ENCODE measurements around the gene CACNA1H. TPM values are rescaled to one million over a fixed set of nuclear protein-coding genes. Genes with fewer than 3 reads are reported as not detected.

CACNA1H gene
- total and polyA plus RNA-seq, 7 donors = 0.46 to 181 (median 37.0) TPM

GRCh38 chr16:1171001-1171400 is 18.1 kb downstream of the CACNA1H start:
- peak overlapping the region; percentile 88 to 98 (median 96) for H3K27ac ChIP-seq
- intact Hi-C loops (cut with DNase I) = loop anchor here (2.0 kb wide), 1 partner anchor 14 kb away; no protein-coding TSS in a partner anchor
- no peaks in the 10 kb centered on the region for H3K9me3 ChIP-seq
- H3K4me3 ChIP-seq = peak overlapping the region; percentile 29 to 54 (median 45)
- no peak for DNase-seq
- WGBS, 2 donors = 63 to 68% methylated on average over 12 of the region's 12 CpGs
- no peaks in the 10 kb centered on the region for H3K27me3 ChIP-seq
- peaks cover 0 to 100% (median 98%) of the 10 kb centered on the region in 4 donors for H3K4me1 ChIP-seq
- TF ChIP-seq EP300 (IDR thresholded peaks at IDR 0.05) (no peak), POLR2A (IDR thresholded peaks at IDR 0.05) (no peak), CTCF (IDR thresholded peaks at IDR 0.05) (no peak), POLR2AphosphoS5 (IDR thresholded peaks at IDR 0.05) (no peak)
- no peaks in the 10 kb centered on the region for H3K36me3 ChIP-seq

- Histone ChIP-seq H3K27ac (peak overlapping the region; percentile 88 to 98 (median 96)), H3K27me3 (no peaks in the 10 kb centered on the region), H3K4me3 (peak overlapping the region; percentile 29 to 54 (median 45)), H3K36me3 (no peaks in the 10 kb centered on the region), H3K4me1 (peaks cover 0 to 100% (median 98%) of the 10 kb centered on the region in 4 donors), H3K9me3 (no peaks in the 10 kb centered on the region)
- peak; percentile 23 to 54 for TF ChIP-seq POLR2A (IDR thresholded peaks at IDR 0.05)
- no peak for TF ChIP-seq EP300 (IDR thresholded peaks at IDR 0.05)
- peak; percentile 64 to 87 (median 83) for TF ChIP-seq POLR2AphosphoS5 (IDR thresholded peaks at IDR 0.05)
- DNase-seq = peak; percentile 92
- intact Hi-C loops (cut with DNase I) = loop anchor here (2.0 kb wide), 1 partner anchor 15 kb away; no protein-coding TSS in a partner anchor
- WGBS, 2 donors = 69 to 81% methylated on average over 36 of the region's 36 CpGs
Observed at GRCh38 chr16:1171854-1172428, 19.0 kb downstream of the CACNA1H start.

GRCh38 chr16:1172651-1173050 is 19.7 kb downstream of the CACNA1H start:
- H3K27me3 ChIP-seq = no peaks in the 10 kb centered on the region
- intact Hi-C loops (cut with DNase I) = no loop called here
- no peaks in the 10 kb centered on the region for H3K36me3 ChIP-seq
- H3K9me3 ChIP-seq = no peaks in the 10 kb centered on the region
- H3K4me1 ChIP-seq = peaks cover 0 to 100% (median 98%) of the 10 kb centered on the region in 4 donors
- peak overlapping the region; percentile 88 to 98 (median 96) for H3K27ac ChIP-seq
- no peak for DNase-seq
- no peak for TF ChIP-seq POLR2A (IDR thresholded peaks at IDR 0.05)
- TF ChIP-seq POLR2AphosphoS5 (IDR thresholded peaks at IDR 0.05) = no peak
- no peak for TF ChIP-seq CTCF (IDR thresholded peaks at IDR 0.05)
- no peak for TF ChIP-seq EP300 (IDR thresholded peaks at IDR 0.05)
- peak overlapping the region; percentile 29 to 54 (median 45) for H3K4me3 ChIP-seq
- WGBS, 2 donors = 50 to 71% methylated on average over 13 of the region's 13 CpGs

- Histone ChIP-seq H3K27ac (peak overlapping the region; percentile 88 to 98 (median 96)), H3K4me3 (peak overlapping the region in 2 of 4 donors; percentile 46 to 54), H3K27me3 (no peaks in the 10 kb centered on the region), H3K9me3 (no peaks in the 10 kb centered on the region), H3K4me1 (peaks cover 0 to 100% (median 97%) of the 10 kb centered on the region in 4 donors), H3K36me3 (peaks cover 0 to 3% (median 0%) of the 10 kb centered on the region in 4 donors)
- 63 to 79% methylated on average over 14 of the region's 14 CpGs for WGBS, 2 donors
- TF ChIP-seq CTCF (IDR thresholded peaks at IDR 0.05) (no peak), POLR2AphosphoS5 (IDR thresholded peaks at IDR 0.05) (no peak), EP300 (IDR thresholded peaks at IDR 0.05) (no peak), POLR2A (IDR thresholded peaks at IDR 0.05) (no peak)
- no peak for DNase-seq
- intact Hi-C loops (cut with DNase I) = no loop called here
Observed at GRCh38 chr16:1173788-1174451, 21.0 kb downstream of the CACNA1H start.
